Cardiac fibroblast (primary cell): ENCODE data around the gene WDR59.

Experiments
- DNase-seq, 2 donors: peaks; one replicate each; pipeline versions ENCODE4 v3.0.0 to v3.0.0-alpha.2; 2010; ENCODE audit warnings: low read depth in 2 of 2
- H3K4me3 ChIP-seq, 2 donors: replicated peaks in 1 of 2; 1 replicate in 1 of 2; 2 replicates in 1 of 2; pipeline ENCODE4 v1.5.1; 2011; ENCODE audit warnings: low read depth in 2 of 2, low read length in 2 of 2, mild to moderate bottlenecking in 2 of 2, moderate library complexity in 1 of 2
- TF ChIP-seq, protein P1 (sequence below): IDR thresholded peaks from one replicate; pipeline ENCODE4 v1.5.1; 2011; ENCODE audit warnings: low read depth, mild to moderate bottlenecking, low read length, inconsistent platforms

WDR59 gene

DNA sequence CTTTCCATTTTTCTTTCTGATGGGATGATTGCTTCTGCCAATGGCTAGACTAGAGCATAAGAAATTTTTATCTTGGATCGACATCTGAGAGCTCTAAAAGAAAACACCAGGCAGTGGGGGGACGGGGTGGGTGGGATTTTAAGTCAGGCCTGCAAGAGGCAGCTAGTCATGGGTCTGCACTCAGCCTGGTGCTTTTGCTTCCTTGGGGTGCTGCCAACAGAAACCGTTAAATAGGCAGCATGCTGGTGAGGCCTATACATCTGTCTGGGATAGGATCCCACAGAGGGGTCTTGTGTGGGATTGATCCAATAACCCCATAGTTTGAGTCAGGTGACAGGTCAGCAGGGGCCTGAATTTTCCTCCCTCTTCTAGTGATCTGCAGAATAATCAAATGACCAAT, 40.8 kb upstream of the WDR59 start:
- TF ChIP-seq, protein P1, sequence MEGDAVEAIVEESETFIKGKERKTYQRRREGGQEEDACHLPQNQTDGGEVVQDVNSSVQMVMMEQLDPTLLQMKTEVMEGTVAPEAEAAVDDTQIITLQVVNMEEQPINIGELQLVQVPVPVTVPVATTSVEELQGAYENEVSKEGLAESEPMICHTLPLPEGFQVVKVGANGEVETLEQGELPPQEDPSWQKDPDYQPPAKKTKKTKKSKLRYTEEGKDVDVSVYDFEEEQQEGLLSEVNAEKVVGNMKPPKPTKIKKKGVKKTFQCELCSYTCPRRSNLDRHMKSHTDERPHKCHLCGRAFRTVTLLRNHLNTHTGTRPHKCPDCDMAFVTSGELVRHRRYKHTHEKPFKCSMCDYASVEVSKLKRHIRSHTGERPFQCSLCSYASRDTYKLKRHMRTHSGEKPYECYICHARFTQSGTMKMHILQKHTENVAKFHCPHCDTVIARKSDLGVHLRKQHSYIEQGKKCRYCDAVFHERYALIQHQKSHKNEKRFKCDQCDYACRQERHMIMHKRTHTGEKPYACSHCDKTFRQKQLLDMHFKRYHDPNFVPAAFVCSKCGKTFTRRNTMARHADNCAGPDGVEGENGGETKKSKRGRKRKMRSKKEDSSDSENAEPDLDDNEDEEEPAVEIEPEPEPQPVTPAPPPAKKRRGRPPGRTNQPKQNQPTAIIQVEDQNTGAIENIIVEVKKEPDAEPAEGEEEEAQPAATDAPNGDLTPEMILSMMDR, result no peak
- H3K4me3 ChIP-seq, result no peak overlapping the region
- DNase-seq, result no peak

- DNase-seq, result no peak
- TF ChIP-seq, protein P1, result no peak
- H3K4me3 ChIP-seq, result no peak overlapping the region
Observed at GRCh38 chr16:75024594-75024993, 39.7 kb upstream of the WDR59 start.

DNA sequence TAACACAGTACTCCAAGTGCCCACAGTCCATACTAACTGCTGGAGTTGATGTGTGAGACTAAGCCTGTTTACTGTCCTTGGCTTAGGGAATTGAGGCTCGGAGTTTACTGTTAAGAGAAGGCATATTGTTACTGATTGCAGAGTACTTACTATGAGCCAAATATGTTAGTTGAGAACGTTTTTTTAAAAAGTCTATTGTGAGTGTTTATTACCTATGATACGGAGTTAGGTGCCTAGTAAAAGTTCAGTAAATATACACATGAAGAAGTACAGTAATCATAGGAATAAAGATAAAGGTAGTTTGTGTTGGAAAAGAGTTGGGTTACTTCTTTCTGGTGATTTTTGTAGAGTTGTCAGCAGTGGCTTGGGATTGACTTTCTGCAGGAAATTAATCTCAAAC, 39.3 kb upstream of the WDR59 start:
- H3K4me3 ChIP-seq, result no peak overlapping the region
- TF ChIP-seq, protein P1, result no peak
- no peak for DNase-seq

GRCh38 chr16:75023009-75023408, 38.1 kb upstream of the WDR59 start:
- DNase-seq, result peak in 1 of 2 donors; percentile 50
- TF ChIP-seq, protein P1, result no peak
- no peak overlapping the region for H3K4me3 ChIP-seq

- DNase-seq, result no peak
- no peak overlapping the region for H3K4me3 ChIP-seq
- TF ChIP-seq, protein P1, result no peak
Observed at GRCh38 chr16:75022567-75022966, 37.6 kb upstream of the WDR59 start.

GRCh38 chr16:75021410-75021809, 36.5 kb upstream of the WDR59 start:
- TF ChIP-seq, protein P1, result no peak
- H3K4me3 ChIP-seq, result no peak overlapping the region
- DNase-seq, result no peak

- H3K4me3 ChIP-seq, result no peak overlapping the region
- TF ChIP-seq, protein P1, result no peak
- DNase-seq, result no peak
Observed at GRCh38 chr16:75019586-75019985, 34.7 kb upstream of the WDR59 start.
